Muscle of arm (tissue), 12 donors: ENCODE measurements around the gene COG5. TPM values are rescaled to one million over a fixed set of nuclear protein-coding genes. Genes with fewer than 3 reads are reported as not detected.
A peak's percentile ranks its signal among the peaks of the same experiment; 100 is the strongest.
"Not testable (repeated sequence)": the region's sequence is repeated elsewhere in the genome, so short reads cannot be mapped to it uniquely, and the experiment has no call there.

Experiments used
- DNase-seq: peaks from one replicate; pipeline ENCODE4 v3.0.0-alpha.2; 2013
- polyA plus RNA-seq, 12 donors: library from polyadenylated mRNA; unstranded; fragments of 120-200 nt; gene quantifications; one replicate each; pipeline ENCODE4 v1.2.1, GENCODE V29; 2013; ENCODE audit not compliant: insufficient read length in 12 of 12

Gene COG5
- polyA plus RNA-seq, 12 donors = 15.3 to 38.3 (median 30.3) TPM; not detected in 1

DNA sequence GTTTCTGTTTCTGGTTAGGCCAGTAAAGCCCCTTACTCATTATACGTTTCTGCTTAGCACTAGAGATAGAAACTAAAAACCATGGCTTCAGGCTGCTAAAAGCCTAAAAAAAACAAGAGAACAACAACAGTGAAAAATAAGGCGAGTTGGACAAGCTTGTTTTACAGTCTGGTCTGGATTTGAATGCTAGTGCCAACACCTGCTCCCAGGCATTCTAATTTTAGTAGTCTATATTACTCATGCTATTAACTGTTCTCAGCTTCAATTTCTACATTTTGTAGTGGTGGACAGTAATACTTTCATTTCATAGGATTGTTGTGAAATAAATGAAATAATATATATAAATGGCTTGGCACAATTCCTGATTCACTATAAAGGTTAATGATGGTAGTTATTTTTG, 286.4 kb downstream of the COG5 start:
- DNase-seq = peak; percentile 4

DNA sequence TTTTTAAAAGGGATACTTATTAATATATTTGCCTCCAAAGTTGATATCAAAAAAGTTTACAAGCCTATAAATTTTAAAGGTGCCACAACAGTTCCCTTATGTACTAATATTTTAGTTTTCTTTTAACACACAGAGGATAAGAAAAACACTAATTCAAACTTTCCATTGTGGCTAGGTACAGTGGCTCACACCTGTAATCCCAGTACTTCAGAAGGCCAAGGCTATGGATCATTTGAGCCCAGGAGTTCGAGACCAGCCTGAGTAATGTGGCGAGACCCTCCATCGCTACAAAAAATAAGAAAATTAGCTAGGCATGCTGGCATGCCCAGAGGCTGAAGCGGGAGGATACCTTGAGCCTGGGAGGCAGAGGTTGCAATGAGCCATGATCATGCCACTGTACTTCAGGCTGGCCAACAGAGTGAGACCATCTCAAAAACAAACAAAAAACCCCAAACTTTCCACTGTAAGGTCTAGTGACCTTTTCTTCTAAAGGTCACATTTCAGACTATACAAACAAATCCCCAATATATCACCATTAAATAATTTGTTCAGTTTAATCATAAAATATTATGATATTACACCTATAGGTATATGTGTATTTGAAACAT, 287.4 kb downstream of the COG5 start:
- DNase-seq = no peak

DNA sequence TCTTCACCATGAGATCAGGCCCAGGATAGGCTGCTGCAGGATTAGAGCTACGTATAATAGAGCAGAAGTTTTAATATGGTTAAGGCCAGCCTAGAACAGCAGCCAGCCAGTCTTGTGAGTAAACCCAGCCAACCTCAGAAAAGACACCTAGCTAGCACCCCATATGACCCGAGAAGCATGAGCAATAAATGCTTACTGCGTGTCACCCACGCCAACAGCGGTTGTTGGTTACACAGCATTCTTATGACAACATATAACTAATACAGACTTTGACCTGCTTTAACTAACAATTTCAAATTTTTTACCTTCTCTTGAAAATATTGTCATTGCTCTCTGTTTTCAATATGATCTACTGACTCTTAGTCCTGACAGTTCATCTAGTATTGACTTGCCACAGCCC, 289.2 kb downstream of the COG5 start:
- no peak for DNase-seq

DNA sequence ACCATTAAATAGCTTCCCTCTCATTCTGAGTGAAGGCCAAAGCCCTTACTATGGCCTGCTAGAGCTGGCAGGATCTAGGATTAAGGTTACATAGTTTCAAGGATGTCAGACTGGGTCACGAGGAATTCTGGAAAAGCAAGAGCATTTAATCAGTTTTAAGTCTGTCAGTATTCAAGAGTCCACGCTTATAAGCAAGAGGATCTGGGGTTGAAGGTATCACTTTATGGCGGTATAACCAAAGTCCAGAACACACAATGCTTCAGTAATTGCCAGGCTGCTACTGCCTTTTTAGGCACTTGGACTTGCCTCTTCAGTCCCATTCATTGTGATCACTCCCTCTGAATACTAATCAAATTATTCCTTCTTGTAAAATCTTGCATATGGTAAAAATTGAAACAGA, 293.9 kb downstream of the COG5 start:
- DNase-seq = no peak

DNA sequence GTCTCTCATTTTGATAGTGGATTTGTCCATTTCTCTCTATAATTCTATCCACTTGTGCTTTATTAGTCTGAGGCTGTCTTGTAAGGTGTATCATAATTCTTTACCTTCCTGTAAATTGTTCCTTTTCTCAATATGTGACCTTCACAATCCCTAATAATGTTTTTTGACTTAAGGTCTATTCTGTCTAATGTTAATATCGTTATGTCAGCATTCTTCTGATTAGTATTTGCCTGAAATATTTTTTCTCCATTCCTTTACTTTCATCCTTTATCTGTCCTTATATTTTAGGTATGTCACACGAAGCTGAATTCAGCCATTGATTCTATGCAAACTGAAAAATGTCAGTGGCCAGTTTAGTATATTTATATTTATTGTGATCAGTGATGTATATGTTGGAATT, 295.1 kb downstream of the COG5 start:
- no peak for DNase-seq

DNA sequence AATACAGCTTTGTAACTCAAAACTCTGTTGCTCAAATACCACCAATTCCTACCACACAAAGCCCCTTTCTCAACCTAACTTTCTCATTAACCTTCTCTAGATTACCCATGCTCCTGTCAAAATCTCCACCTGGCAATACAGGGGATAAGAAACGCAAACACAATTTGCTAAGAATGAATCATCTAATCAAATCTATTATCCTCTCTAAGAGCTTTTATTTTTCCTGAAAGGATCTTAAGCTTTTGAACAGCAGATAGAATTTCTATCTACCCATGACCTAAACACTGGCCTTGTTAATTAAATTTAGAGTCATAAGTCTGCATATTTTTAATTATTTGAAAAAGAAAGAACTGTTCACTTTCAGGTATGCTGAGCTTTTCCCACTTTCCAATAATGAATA, 296.6 kb downstream of the COG5 start:
- no peak for DNase-seq

DNA sequence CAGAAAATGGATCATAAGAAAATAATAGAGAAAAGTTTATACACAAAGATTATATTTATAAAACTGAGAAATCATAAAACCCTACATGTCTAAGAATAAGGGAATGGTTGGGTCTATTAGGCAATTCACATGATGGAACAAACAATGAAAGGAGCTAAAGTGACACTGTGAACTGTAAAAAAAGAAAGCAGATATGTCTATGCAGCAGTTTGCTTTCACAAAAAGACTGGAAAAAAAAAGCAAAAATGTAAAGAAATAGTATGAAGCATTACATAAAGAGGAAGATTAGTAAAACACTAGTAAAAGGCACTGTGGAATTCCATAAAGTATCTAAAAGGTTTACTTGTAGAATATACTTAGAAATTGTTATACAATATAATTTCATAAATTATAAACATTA, 299.0 kb downstream of the COG5 start:
- DNase-seq = no peak

DNA sequence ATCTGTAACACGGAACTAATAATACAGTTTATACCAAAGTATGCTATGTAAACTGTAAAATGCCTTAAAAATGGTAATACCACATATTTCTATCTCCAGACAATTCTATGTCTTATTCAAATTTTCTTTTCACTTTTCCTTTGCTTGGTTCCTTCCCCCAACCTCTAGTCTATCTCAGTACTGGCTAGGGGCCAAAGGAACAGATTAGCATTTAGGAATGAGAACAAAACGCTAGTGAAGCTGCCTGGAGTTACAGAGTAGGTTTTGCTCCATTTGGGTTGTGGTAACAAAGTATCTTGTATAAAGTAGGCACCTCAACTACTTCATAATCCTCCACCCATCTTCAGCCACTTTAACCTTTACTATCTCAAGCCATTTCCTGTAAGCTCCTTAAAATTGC, 300.9 kb downstream of the COG5 start:
- no peak for DNase-seq

DNA sequence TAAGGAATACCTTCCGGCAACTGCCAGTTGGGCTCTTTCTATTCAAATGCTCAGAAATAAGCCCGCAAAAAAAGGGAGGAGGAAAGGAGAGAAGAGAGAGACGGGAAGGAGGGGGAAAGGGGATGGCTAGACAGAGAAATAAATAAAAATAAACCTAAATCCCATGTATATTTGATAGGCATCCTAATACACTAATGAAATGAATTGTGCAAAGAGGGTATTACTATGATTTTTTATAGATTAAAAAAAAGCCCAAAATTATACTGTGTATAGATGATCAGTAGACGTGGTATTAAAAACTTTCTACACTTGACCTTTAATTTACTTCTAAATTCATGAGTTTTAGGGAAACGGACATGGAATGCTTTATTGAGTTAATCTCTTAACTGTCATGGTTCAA, 305.0 kb downstream of the COG5 start:
- no peak for DNase-seq

DNA sequence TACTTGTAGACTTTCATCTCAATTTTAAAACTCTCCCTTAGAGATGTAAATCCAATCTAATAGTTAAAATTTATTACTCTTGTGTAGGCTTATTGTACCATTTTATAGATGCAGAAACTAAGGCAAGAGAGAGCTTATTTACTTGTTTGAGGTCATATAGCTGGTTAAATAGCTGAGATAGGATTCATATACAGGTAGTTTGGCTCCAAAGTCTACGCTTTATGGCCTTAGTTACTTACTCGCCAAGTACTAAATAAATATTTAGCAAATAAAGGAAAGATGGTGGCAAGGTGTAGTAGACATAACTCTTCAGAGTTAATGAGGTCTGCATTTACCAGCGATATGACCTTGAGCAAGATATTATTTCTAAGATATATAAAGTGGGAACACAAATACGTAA, 308.1 kb downstream of the COG5 start:
- no peak for DNase-seq

DNA sequence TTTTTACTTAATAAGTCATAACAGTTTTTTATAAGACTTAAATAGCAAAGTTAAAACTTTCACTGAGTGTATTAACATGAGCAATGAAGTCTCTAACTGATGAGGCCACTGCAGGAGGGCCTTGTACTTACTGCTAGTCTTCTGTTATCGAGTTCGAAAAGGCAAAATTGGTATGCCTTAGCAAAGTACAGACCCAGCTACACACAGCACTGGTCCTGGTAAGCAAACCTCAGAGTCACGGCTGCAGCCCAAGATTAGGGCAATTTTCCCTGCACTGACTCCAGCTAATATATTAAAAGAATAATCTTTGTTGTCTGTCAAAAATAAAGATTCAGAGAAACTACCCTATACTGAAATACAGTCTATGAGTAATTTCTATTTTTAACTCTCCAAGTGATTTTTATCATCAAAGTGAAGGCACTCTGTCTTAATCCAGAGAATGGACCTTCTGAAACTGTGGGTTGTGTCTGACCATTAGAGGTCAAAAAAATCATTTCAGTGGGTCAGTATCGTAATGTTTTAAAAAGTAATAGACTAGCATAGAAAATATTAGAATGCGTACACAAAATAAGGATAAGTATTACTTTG, 309.2 kb downstream of the COG5 start:
- DNase-seq = no peak

DNA sequence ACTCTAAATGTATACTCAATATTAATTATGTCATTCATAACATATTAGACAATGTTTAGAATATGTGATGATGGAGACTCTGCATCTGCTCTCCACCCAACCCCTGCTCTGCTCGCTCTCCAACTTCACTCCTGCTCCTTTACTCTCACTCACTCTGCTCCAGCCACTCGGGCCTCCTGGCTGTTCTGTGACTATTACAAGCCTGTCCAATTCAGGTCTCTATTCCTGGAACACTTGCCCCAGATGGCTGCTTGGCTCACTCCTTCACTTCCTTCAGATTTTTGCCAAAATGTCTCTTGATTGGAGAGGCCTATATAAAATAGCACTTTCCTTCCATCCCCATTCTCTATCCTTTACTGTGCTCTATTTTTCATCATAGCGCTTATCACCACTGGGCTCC, 310.1 kb downstream of the COG5 start:
- no peak for DNase-seq

DNA sequence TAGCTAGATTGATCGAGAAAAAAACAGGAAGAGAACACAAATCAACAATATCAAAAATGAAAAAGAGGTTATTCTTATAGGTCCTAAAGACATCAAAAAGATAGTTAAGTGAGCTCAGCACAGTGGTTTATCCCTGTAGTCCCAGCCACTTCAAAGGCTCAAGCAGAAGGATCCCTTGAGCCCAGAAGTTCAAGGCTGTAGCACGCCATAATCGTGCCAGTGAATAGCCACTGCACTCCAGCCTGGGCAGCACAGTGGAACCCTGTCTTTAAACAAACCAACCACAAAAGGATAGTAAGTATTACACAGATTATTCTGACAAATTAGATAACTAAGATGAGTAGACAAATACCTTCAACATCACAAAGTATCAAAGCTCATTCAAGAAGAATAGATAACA, 311.8 kb downstream of the COG5 start:
- DNase-seq = no peak

DNA sequence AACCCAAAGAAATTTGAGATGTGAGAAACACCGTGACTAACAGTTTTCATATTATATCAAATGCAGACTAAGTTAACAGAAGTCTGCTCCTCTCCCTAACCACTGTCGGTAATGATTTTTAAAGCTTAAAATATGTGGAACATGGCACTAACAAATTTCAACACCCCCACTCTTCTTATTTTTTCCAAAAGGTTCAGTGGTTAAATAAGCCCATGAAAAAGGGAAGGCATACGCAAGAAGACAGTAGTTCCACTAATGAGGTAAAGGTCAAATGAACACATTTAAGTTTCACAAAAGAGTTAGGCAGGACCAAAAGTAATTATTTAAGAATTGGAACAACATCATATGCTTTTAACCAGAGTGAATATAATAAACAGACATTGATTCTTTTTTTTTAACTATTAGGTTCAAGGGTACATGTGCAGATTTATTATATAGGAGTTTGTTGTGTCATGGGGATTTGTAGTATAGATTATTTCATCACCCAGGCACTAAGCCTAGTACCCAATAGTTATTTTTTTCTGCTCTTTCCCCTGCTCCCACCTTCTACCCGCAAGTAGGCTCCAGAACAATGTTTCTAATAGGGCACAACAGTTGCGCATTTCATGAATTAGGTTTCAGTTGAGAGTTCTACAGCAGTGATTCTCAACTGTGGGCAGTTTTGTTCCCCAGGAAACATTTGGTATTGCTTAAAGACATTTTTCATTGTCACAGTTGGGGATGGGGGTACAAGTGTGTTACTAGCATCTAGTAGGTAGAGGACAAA, 315.0 kb downstream of the COG5 start:
- no peak for DNase-seq

DNA sequence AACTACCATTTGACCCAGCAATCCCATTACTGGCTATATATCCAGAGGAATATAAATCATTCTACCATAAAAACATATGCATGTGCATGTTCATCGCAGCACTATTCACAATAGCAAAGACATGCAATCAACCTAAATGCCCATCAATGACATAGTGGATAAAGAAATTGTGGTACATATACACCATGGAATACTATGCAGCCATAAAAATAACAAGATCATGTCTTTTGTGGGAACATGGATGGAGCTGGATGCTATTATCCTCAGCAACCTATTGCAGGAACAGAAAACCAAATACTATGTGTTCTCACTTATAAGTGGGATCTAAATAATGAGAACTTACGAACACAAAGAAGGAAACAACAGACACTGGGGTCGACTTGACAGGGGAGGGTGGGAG, 316.9 kb downstream of the COG5 start:
- not testable (repeated sequence) for DNase-seq

DNA sequence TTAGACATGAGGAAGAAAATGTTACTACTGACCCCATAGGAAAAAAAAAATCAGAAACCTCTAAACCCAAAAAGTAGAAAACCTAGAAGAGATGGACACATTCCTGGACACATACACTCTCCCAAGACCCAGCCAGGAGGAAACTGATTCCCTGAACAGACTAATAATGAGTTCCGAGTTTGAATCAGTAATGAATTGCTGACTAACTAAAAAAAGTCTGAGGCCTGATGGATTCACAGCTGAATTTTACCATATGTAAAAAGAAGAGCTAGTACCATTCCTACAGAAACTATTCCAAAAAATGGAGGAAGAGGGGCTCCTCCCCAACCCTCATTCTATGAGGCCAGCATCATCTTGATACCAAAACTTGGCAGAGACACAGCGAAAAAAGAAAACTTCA, 319.1 kb downstream of the COG5 start:
- no peak for DNase-seq

DNA sequence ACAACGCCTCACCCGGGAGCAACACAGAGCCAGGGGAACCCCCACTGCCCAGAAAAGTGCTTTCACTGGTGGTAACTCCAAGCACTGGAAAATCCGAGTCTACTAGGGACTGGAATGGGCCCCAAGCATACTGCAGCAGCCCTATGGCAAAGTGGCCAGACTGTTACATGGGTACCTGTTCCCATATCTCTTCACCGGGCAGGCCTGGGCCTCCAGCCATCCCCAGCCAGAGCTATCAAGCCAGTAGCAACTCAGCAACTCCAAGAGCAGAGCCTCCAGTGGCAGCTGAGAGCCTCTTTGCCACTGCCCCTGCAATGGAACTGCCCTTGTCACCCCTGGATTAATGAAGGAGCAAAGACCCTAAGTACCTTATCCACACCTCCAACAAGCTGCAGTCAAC, 321.5 kb downstream of the COG5 start:
- no peak for DNase-seq

DNA sequence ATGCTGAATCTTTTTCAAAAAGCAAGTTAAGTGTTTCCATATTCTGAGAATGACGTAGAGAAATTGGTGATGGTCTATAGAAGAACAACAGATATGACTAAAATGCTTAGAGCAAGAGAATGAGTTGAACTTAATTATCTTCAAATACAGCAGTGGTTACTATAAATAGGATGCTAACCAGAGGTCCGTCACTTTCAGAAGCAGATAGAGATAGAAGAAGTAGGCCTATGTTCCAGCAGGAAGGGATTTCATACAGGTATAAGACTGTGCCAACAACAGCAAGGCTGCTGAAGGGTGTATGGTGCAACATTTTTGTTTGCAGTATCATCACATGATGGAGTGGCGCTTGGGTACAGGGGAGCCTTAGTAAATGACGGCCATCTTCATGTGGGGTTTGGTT, 326.3 kb downstream of the COG5 start:
- no peak for DNase-seq

DNA sequence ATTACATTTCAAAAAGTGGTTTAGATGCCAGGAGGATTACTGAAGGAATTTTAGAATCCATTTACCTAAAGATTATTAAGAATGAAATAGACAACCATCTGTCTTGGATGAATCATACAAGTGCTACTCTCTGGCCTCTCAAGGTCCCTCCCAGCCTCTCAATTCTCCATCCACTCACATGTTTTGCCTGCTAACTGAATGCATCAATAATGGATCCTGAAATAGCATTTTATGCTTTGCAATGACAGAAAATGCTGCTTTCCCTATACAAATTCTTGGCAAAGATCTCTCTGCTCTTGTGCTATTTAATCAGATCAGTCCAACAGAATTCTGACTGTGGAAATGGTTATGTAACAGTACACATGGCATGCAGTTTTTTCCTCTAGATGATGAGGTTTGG, 326.9 kb downstream of the COG5 start:
- peak; percentile 14 for DNase-seq

DNA sequence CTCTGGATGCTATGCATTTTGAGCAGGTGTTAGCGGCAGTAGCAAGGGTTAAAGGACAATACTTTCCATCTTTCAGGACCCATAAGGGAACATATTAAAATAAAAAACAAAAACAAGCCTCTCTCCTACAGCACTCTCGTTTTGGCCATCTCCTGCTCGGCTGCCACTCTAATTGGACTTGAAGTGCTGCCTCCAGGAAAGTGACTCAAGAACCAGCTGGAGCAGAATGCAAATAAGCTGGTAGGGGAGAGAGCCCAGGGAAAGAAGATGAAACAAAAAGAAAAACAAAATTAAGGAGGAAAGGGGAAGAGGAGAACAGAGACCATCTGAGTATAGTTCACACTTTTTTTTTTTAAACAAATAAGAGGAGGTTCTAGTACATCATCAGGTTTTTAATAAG, 329.3 kb downstream of the COG5 start:
- no peak for DNase-seq

DNA sequence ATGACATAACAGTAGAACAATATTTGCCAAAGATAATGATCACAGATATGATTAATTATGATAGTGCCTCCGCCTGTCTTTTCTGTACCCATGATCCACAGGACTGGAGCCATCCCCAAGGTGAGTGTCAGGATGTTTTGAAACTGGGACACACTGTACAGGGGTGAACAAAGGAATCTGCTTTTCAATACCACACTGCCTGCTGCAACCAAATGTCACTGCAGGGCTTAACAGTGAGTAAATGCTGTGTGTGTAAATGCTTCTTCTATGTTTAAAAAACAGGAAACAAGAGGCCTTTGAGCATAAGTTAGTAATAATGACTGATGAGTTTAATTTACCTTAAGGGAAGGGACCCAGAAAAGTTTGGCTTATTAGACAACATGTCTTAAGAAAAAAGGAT, 329.7 kb downstream of the COG5 start:
- no peak for DNase-seq

DNA sequence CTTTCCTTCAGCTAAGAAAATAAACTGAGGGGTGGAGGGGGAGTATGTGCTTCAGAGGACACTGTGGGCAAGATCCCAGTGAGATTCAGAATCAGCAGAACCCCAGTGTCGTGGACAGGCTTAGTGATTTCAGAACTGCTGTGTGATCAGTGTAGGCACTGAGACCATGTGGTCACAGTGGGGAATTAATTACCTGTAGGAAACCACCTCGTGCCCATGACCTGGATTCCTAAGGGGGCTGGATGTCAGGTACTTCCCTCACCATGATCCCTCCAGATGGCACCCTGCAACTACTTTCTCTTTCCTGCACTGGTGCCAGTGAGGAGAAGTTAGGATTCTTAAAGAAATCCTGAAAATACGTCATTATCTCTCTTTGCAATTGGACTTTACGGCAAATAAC, 330.5 kb downstream of the COG5 start:
- no peak for DNase-seq

DNA sequence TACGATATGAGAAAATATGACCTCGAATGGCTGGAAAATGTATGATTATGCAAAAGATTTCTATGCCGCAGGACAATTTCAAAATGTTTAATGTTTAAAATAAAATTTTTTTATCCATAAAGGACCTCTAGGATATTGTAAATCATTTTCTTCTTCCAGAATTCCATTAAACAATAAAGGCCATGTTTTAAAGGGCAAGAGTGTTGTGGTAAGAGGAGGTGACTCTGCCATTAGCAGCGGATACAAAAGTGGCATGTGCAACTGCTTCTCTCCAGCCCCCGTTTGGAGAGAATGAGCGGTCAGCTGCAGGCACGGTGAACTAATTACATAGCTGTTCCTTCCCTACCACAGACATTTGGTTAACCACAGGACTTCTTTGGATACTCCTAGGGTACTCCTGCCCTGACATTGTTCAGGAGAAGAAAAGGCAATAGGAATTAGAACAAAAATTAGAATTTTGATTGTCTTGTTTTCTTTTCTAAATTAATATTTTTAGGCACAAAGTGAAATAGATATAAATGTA, 331.1 kb downstream of the COG5 start:
- DNase-seq = no peak
